GM23338 (cell line): ENCODE data around the gene RBM44. TPM values are rescaled to one million over a fixed set of nuclear protein-coding genes. Genes with fewer than 3 reads are reported as not detected.

ENCODE experiments used
- ATAC-seq: fragments of 200-7000 bp; cut with Tn5 transposase; 3 replicates; pipeline ENCODE4 v1.9.1; 2020
- DNase-seq: peaks from one replicate; pipeline ENCODE4 v3.0.0-alpha.2; 2015; ENCODE audit warnings: low spot score
- H2AFZ ChIP-seq: fragments of 200-600 bp; sonication (generic); 2 replicates; pipeline ENCODE4 v1.8.0; 2016; ENCODE audit warnings: antibody characterized with exemption, mild to moderate bottlenecking, moderate library complexity
- H3F3A ChIP-seq: fragments of 200-600 bp; sonication (generic); replicated peaks from 2 replicates; pipeline ENCODE4 v1.8.0; 2017; ENCODE audit warnings: antibody characterized with exemption, mixed run types, low read depth
- H3K27ac ChIP-seq: fragments of 200-600 bp; sonication (generic); 2 replicates; pipeline ENCODE4 v1.6.1; 2016; ENCODE audit warnings: low read depth
- H3K27me3 ChIP-seq: fragments of 200-600 bp; sonication (generic); 2 replicates; pipeline ENCODE4 v1.8.0; 2016; ENCODE audit warnings: mild to moderate bottlenecking, mixed run types, moderate library complexity; ENCODE audit not compliant: insufficient read depth
- H3K36me3 ChIP-seq: fragments of 200-600 bp; sonication (generic); 2 replicates; pipeline ENCODE4 v1.8.0; 2016; ENCODE audit warnings: mild to moderate bottlenecking; ENCODE audit not compliant: insufficient read depth
- H3K4me1 ChIP-seq: fragments of 200-600 bp; sonication (generic); 2 replicates; pipeline ENCODE4 v1.8.0; 2016; ENCODE audit warnings: mild to moderate bottlenecking, moderate library complexity; ENCODE audit not compliant: insufficient read depth
- H3K4me2 ChIP-seq: fragments of 200-600 bp; sonication (generic); 2 replicates; pipeline ENCODE4 v1.7.1; 2017; ENCODE audit warnings: mixed run types
- H3K4me3 ChIP-seq: fragments of 200-600 bp; sonication (generic); 2 replicates; pipeline ENCODE4 v1.6.1; 2016; ENCODE audit warnings: mixed run types
- H3K79me2 ChIP-seq: fragments of 200-600 bp; sonication (generic); replicated peaks from 2 replicates; pipeline ENCODE4 v1.8.0; 2017; ENCODE audit warnings: mild to moderate bottlenecking; ENCODE audit not compliant: insufficient read depth
- H3K9me2 ChIP-seq: fragments of 200-600 bp; sonication (generic); 2 replicates; pipeline ENCODE4 v1.8.0; 2017; ENCODE audit not compliant: insufficient read depth
- H4K20me1 ChIP-seq: fragments of 200-600 bp; sonication (generic); replicated peaks from 2 replicates; pipeline ENCODE4 v1.8.0; 2017; ENCODE audit warnings: mild to moderate bottlenecking; ENCODE audit not compliant: insufficient read depth
- H3K27ac Mint-ChIP-seq: 2 replicates; pipeline ENCODE4 v1.8.0; 2020; ENCODE audit warnings: inconsistent platforms, mild to moderate bottlenecking, moderate library complexity, mixed read lengths
- H3K27me3 Mint-ChIP-seq: 3 replicates; pipeline ENCODE4 v1.8.0; 2022; ENCODE audit warnings: low read depth, mild to moderate bottlenecking, moderate library complexity, mixed read lengths, inconsistent platforms; ENCODE audit not compliant: insufficient read depth, poor library complexity
- H3K36me3 Mint-ChIP-seq: 3 replicates; pipeline ENCODE4 v1.8.0; 2021; ENCODE audit warnings: low read depth, mild to moderate bottlenecking, inconsistent platforms, moderate library complexity, mixed read lengths
- H3K4me1 Mint-ChIP-seq: 3 replicates; pipeline ENCODE4 v1.8.0; 2020; ENCODE audit warnings: mild to moderate bottlenecking, inconsistent platforms, mixed read lengths
- H3K4me3 Mint-ChIP-seq: 3 replicates; pipeline ENCODE4 v1.8.0; 2021; ENCODE audit warnings: moderate library complexity, mild to moderate bottlenecking, inconsistent platforms, mixed read lengths
- H3K9me3 Mint-ChIP-seq: 3 replicates; pipeline ENCODE4 v1.8.0; 2020; ENCODE audit warnings: moderate library complexity, mild to moderate bottlenecking, inconsistent platforms, mixed read lengths
- CREB1 ChIP-seq: fragments of 250-450 bp; sonication (Bioruptor Pico); IDR thresholded peaks from 2 replicates; pipeline ENCODE4 v1.5.0; 2020; ENCODE audit warnings: low read depth, mild to moderate bottlenecking, moderate library complexity
- EZH2 ChIP-seq: fragments of 200-600 bp; sonication (generic); IDR thresholded peaks from one replicate; pipeline ENCODE4 v1.8.0; 2017; ENCODE audit warnings: antibody characterized with exemption, mild to moderate bottlenecking, low read depth; ENCODE audit not compliant: unreplicated experiment
- polyA plus RNA-seq: library from polyadenylated mRNA; unstranded; fragments of >200 nt; fragmentation: Nextera tagmentation; extraction: Ambion mirVana; gene quantifications from 2 replicates; pipeline ENCODE4 v1.2.1, GENCODE V29; 2016
- total RNA-seq: library from RNA; depleted of rRNA; stranded (reverse); fragments of >200 nt; shearing (Covaris generic); gene quantifications from 2 replicates; pipeline ENCODE4 v1.2.3, GENCODE V29; 2014
- TF ChIP-seq, protein P1 (sequence below), 2 experiments: fragments of 200-600 bp in 1 of 2; sonication (generic) in 1 of 2; conservative IDR thresholded peaks; 2 replicates each; pipeline versions ENCODE4 v1.5.1 to v1.6.1; 2016 to 2017; ENCODE audit warnings: antibody characterized with exemption in 2 of 2, low read depth in 2 of 2, mild to moderate bottlenecking in 2 of 2, moderate library complexity in 1 of 2
- TF ChIP-seq, protein P2 (sequence below): IDR thresholded peaks from one replicate; pipeline ENCODE4 v1.6.1; 2018; ENCODE audit warnings: antibody characterized with exemption; ENCODE audit not compliant: unreplicated experiment
- TF ChIP-seq, protein P3 (sequence below): fragments of 250-450 bp; sonication (Bioruptor Pico); IDR thresholded peaks from 2 replicates; pipeline ENCODE4 v1.5.0; 2020; ENCODE audit warnings: mild to moderate bottlenecking, moderate library complexity

The RBM44 gene
- total and polyA plus RNA-seq, 2 experiments from 2014 or later: 0.29 to 0.87 TPM

- Histone ChIP-seq H3K79me2 (no peaks in the 10 kb centered on the region), H2AFZ (0 out of 2 replicates have a peak overlapping the region, but pooled peaks have one; percentile 59), H4K20me1 (no peaks in the 10 kb centered on the region), H3K27ac (no peak overlapping the region), H3K4me1 (no peaks in the 10 kb centered on the region), H3K9me2 (no peaks in the 10 kb centered on the region), H3F3A (no peaks in the 10 kb centered on the region), H3K4me3 (no peak overlapping the region), H3K27me3 (no peaks in the 10 kb centered on the region), H3K36me3 (no peaks in the 10 kb centered on the region), H3K4me2 (no peak overlapping the region)
- no peak for ATAC-seq
- Mint-ChIP-seq H3K27me3 (peaks cover 3% of the 10 kb centered on the region), H3K9me3 (no peaks in the 10 kb centered on the region), H3K4me1 (peaks cover 6% of the 10 kb centered on the region), H3K4me3 (no peak overlapping the region), H3K36me3 (no peaks in the 10 kb centered on the region), H3K27ac (no peak overlapping the region)
- DNase-seq: no peak
- TF ChIP-seq CREB1 (CRISPR knock-in tag): no peak
- TF ChIP-seq EZH2: no peak
- TF ChIP-seq, protein P1, sequence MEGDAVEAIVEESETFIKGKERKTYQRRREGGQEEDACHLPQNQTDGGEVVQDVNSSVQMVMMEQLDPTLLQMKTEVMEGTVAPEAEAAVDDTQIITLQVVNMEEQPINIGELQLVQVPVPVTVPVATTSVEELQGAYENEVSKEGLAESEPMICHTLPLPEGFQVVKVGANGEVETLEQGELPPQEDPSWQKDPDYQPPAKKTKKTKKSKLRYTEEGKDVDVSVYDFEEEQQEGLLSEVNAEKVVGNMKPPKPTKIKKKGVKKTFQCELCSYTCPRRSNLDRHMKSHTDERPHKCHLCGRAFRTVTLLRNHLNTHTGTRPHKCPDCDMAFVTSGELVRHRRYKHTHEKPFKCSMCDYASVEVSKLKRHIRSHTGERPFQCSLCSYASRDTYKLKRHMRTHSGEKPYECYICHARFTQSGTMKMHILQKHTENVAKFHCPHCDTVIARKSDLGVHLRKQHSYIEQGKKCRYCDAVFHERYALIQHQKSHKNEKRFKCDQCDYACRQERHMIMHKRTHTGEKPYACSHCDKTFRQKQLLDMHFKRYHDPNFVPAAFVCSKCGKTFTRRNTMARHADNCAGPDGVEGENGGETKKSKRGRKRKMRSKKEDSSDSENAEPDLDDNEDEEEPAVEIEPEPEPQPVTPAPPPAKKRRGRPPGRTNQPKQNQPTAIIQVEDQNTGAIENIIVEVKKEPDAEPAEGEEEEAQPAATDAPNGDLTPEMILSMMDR (conservative IDR thresholded peaks at IDR 0.05; ENCODE audit: low read depth in 2 of 2): no peak
- TF ChIP-seq, protein P2, sequence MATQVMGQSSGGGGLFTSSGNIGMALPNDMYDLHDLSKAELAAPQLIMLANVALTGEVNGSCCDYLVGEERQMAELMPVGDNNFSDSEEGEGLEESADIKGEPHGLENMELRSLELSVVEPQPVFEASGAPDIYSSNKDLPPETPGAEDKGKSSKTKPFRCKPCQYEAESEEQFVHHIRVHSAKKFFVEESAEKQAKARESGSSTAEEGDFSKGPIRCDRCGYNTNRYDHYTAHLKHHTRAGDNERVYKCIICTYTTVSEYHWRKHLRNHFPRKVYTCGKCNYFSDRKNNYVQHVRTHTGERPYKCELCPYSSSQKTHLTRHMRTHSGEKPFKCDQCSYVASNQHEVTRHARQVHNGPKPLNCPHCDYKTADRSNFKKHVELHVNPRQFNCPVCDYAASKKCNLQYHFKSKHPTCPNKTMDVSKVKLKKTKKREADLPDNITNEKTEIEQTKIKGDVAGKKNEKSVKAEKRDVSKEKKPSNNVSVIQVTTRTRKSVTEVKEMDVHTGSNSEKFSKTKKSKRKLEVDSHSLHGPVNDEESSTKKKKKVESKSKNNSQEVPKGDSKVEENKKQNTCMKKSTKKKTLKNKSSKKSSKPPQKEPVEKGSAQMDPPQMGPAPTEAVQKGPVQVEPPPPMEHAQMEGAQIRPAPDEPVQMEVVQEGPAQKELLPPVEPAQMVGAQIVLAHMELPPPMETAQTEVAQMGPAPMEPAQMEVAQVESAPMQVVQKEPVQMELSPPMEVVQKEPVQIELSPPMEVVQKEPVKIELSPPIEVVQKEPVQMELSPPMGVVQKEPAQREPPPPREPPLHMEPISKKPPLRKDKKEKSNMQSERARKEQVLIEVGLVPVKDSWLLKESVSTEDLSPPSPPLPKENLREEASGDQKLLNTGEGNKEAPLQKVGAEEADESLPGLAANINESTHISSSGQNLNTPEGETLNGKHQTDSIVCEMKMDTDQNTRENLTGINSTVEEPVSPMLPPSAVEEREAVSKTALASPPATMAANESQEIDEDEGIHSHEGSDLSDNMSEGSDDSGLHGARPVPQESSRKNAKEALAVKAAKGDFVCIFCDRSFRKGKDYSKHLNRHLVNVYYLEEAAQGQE: no peak
- TF ChIP-seq, protein P3, sequence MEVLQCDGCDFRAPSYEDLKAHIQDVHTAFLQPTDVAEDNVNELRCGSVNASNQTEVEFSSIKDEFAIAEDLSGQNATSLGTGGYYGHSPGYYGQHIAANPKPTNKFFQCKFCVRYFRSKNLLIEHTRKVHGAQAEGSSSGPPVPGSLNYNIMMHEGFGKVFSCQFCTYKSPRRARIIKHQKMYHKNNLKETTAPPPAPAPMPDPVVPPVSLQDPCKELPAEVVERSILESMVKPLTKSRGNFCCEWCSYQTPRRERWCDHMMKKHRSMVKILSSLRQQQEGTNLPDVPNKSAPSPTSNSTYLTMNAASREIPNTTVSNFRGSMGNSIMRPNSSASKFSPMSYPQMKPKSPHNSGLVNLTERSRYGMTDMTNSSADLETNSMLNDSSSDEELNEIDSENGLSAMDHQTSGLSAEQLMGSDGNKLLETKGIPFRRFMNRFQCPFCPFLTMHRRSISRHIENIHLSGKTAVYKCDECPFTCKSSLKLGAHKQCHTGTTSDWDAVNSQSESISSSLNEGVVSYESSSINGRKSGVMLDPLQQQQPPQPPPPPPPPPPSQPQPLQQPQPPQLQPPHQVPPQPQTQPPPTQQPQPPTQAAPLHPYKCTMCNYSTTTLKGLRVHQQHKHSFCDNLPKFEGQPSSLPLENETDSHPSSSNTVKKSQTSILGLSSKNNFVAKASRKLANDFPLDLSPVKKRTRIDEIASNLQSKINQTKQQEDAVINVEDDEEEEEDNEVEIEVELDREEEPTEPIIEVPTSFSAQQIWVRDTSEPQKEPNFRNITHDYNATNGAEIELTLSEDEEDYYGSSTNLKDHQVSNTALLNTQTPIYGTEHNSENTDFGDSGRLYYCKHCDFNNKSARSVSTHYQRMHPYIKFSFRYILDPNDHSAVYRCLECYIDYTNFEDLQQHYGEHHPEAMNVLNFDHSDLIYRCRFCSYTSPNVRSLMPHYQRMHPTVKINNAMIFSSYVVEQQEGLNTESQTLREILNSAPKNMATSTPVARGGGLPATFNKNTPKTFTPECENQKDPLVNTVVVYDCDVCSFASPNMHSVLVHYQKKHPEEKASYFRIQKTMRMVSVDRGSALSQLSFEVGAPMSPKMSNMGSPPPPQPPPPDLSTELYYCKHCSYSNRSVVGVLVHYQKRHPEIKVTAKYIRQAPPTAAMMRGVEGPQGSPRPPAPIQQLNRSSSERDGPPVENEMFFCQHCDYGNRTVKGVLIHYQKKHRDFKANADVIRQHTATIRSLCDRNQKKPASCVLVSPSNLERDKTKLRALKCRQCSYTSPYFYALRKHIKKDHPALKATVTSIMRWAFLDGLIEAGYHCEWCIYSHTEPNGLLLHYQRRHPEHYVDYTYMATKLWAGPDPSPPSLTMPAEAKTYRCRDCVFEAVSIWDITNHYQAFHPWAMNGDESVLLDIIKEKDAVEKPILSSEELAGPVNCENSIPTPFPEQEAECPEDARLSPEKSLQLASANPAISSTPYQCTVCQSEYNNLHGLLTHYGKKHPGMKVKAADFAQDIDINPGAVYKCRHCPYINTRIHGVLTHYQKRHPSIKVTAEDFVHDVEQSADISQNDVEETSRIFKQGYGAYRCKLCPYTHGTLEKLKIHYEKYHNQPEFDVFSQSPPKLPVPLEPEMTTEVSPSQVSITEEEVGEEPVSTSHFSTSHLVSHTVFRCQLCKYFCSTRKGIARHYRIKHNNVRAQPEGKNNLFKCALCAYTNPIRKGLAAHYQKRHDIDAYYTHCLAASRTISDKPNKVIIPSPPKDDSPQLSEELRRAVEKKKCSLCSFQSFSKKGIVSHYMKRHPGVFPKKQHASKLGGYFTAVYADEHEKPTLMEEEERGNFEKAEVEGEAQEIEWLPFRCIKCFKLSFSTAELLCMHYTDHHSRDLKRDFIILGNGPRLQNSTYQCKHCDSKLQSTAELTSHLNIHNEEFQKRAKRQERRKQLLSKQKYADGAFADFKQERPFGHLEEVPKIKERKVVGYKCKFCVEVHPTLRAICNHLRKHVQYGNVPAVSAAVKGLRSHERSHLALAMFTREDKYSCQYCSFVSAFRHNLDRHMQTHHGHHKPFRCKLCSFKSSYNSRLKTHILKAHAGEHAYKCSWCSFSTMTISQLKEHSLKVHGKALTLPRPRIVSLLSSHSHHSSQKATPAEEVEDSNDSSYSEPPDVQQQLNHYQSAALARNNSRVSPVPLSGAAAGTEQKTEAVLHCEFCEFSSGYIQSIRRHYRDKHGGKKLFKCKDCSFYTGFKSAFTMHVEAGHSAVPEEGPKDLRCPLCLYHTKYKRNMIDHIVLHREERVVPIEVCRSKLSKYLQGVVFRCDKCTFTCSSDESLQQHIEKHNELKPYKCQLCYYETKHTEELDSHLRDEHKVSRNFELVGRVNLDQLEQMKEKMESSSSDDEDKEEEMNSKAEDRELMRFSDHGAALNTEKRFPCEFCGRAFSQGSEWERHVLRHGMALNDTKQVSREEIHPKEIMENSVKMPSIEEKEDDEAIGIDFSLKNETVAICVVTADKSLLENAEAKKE (CRISPR knock-in tag): no peak
These were observed 80.5 kb downstream of the RBM44 start for GRCh38 chr2:237879058-237879430.
